ENCODE data around the gene DLGAP4. TPM values are rescaled to one million over a fixed set of nuclear protein-coding genes. Genes with fewer than 3 reads are reported as not detected.

The DLGAP4 gene
- total and polyA plus RNA-seq, 2 of the 8 experiments (the other 6 are each of a cell fraction or from before 2014, with no cell fraction given) = 41.2 to 57.2 TPM

DNA sequence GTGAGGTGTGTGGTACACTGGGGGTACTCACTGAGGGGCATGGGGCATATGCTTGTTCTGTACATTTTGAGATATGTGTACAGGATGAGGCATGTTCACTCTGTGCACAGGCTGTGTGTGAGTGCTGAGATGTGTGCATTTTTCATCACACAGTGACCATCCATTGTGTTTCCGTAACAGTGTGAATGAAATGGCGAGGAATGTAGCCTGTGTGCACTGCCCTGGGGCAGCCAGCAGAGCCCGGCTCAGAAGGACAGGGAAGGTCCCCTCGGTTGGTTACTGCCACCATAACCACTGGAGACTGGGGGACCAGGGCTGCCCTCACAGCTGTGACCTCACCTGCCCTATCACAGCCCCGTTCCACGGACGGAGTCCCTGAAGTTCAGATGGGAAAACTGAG, 129.0 kb downstream of the DLGAP4 start:
- Histone ChIP-seq H3K4me3 (ENCODE audit: extremely low read depth in 1 of 4, insufficient read depth in 2 of 4, low read depth in 3 of 4, low read length in 4 of 4) (no peak overlapping the region), H2BK5ac (ENCODE audit: low read depth, low read length) (no peak overlapping the region), H3K36me3 (ENCODE audit: control insufficient read depth in 2 of 4, insufficient read depth in 4 of 4, low read length in 3 of 4) (no peaks in the 10 kb centered on the region), H3K23me2 (ENCODE audit: low read depth, low read length) (0 out of 2 replicates have a peak, but pooled peaks cover 2% of the 10 kb centered on the region), H3K9me3 (ENCODE audit: insufficient read depth in 2 of 2, low read depth in 1 of 2, low read length in 1 of 2) (no peaks in the 10 kb centered on the region), H2BK15ac (ENCODE audit: low read length) (peak overlapping the region; percentile 92; the same call in 1 of the 2 replicates), H4K91ac (replicated peaks; ENCODE audit: insufficient read length, low read length) (no peak overlapping the region), H3K79me1 (ENCODE audit: low read depth, low read length) (no peaks in the 10 kb centered on the region), H4K5ac (ENCODE audit: insufficient read length, low read depth, low read length) (no peak overlapping the region), H2BK12ac (ENCODE audit: low read depth, low read length) (0 out of 2 replicates have a peak overlapping the region, but pooled peaks have one; percentile 6), H2BK120ac (replicated peaks; ENCODE audit: low read depth, low read length) (no peak overlapping the region), H4K20me1 (replicated peaks in 1 of 2; ENCODE audit: control insufficient read depth in 1 of 2, insufficient read depth in 2 of 2, low read length in 2 of 2) (peaks cover 0 to 5% of the 10 kb centered on the region in 2 experiments), H2AK5ac (ENCODE audit: low read depth, low read length) (no peak overlapping the region), H3K4ac (replicated peaks; ENCODE audit: insufficient read length, low read depth, low read length) (no peak overlapping the region), H3K4me1 (replicated peaks in 1 of 4; ENCODE audit: control insufficient read depth in 3 of 4, insufficient read depth in 4 of 4, low read length in 3 of 4) (peaks cover 0 to 6% (median 2%) of the 10 kb centered on the region in 4 experiments; a peak in 3 of 7 replicates), H3K56ac (replicated peaks; ENCODE audit: insufficient read length, low read depth, low read length) (no peak overlapping the region), H3K23ac (ENCODE audit: insufficient read length) (no peak overlapping the region), H3K14ac (ENCODE audit: insufficient read length) (no peak overlapping the region), H3K79me2 (ENCODE audit: control insufficient read depth in 1 of 2, insufficient read depth in 2 of 2, low read length in 2 of 2) (no peaks in the 10 kb centered on the region), H4K8ac (ENCODE audit: extremely low read depth, insufficient read depth, low read length) (no peak overlapping the region), H3K9ac (replicated peaks in 1 of 4; ENCODE audit: extremely low read depth in 1 of 4, low read depth in 3 of 4, low read length in 3 of 4) (no peak overlapping the region; a peak in 1 of 7 replicates), H2AFZ (ENCODE audit: low read length) (no peak overlapping the region), H2BK20ac (ENCODE audit: low read length) (no peak overlapping the region), H3K27me3 (replicated peaks in 1 of 4; ENCODE audit: control insufficient read depth in 3 of 4, extremely low read depth in 1 of 4, insufficient read depth in 3 of 4, low read length in 3 of 4) (peaks cover 0 to 10% (median 5%) of the 10 kb centered on the region in 4 experiments; a peak in 3 of 7 replicates), H3K27ac (ENCODE audit: low read depth, low read length) (no peak overlapping the region), H3K18ac (ENCODE audit: extremely low read depth, low read length) (no peak overlapping the region), H3K4me2 (ENCODE audit: insufficient read depth in 1 of 2, low read depth in 2 of 2, low read length in 2 of 2) (0 out of 4 replicates have a peak overlapping the region, but pooled peaks of 1 of the 2 experiments have one; percentile 37)
- WGBS, 2 experiments (ENCODE audit: extremely low coverage in 1 of 2, insufficient coverage in 1 of 2, insufficient read length in 1 of 2, insufficient replicate concordance in 2 of 2, low coverage in 1 of 2, low lambda C conversion rate in 2 of 2, missing lambda C conversion rate in 1 of 2) = 85% methylated on average over 7 of the region's 7 CpGs; no CpG with 5 or more reads in 1 of the 2 experiments
- no peak for FAIRE-seq
- POLR2A ChIA-PET (ENCODE audit: partially characterized antibody) = no interaction called here
- no peak for DNase-seq (ENCODE audit: low read depth in 1 of 2, low spot score in 2 of 2)
- CTCF ChIA-PET (ENCODE audit: partially characterized antibody) = interaction anchor here (0.9 to 2.0 kb wide), 5 partner anchors 8 to 221 kb away, joined by 3 to 7 read pairs (median 4); no protein-coding TSS in a partner anchor
- TF ChIP-seq GTF2F1 (IDR thresholded peaks at IDR 0.05; ENCODE audit: borderline replicate concordance, low read depth, low read length) (no peak), SRF (IDR thresholded peaks at IDR 0.05; ENCODE audit: low read depth, low read length) (no peak), RNF2 (IDR thresholded peaks at IDR 0.05; ENCODE audit: borderline replicate concordance, low read depth, low read length, missing control alignments, poor library complexity, severe bottlenecking) (no peak), CBX8 (IDR thresholded peaks at IDR 0.05; ENCODE audit: borderline replicate concordance, low read depth, low read length) (no peak), KDM1A (IDR thresholded peaks at IDR 0.05; ENCODE audit: borderline replicate concordance, low read length) (no peak), SAP30 (IDR thresholded peaks at IDR 0.05; ENCODE audit: insufficient read depth, insufficient replicate concordance, low read length) (no peak), TEAD4 (IDR thresholded peaks at IDR 0.05; ENCODE audit: low read depth, low read length) (no peak), CREB1 (IDR thresholded peaks at IDR 0.05) (no peak), RFX5 (IDR thresholded peaks at IDR 0.05; ENCODE audit: borderline replicate concordance, low read depth, low read length) (no peak), EGR1 (IDR thresholded peaks at IDR 0.05; ENCODE audit: borderline replicate concordance, low read depth, low read length) (no peak), NANOG (IDR thresholded peaks at IDR 0.05; ENCODE audit: insufficient read depth, low read depth, low read length, poor library complexity, severe bottlenecking) (no peak), RXRA (IDR thresholded peaks at IDR 0.05; ENCODE audit: insufficient read depth, low read depth, low read length) (no peak)

All from H1 (cell line).